H7 (cell line): Measurements from ENCODE around the gene PIH1D1. TPM values are rescaled to one million over a fixed set of nuclear protein-coding genes. Genes with fewer than 3 reads are reported as not detected.
"Not testable (repeated sequence)": the region's sequence is repeated elsewhere in the genome, so short reads cannot be mapped to it uniquely, and the experiment has no call there.

Experiments used
- DNase-seq: peaks from one replicate; pipeline ENCODE4 v3.0.0; 2012
- H3K27me3 ChIP-seq: 2 replicates; pipeline ENCODE4 v1.6.0; 2011; ENCODE audit warnings: mild to moderate bottlenecking, low read length; ENCODE audit not compliant: control insufficient read depth, insufficient read depth
- H3K36me3 ChIP-seq: replicated peaks from 2 replicates; pipeline ENCODE4 v1.5.1; 2011; ENCODE audit warnings: low read length; ENCODE audit not compliant: control insufficient read depth, insufficient read depth
- H3K4me3 ChIP-seq: 2 replicates; pipeline ENCODE4 v1.5.1; 2011; ENCODE audit warnings: low read depth, mild to moderate bottlenecking, control low read depth, low read length, moderate library complexity; ENCODE audit not compliant: insufficient read depth
- total RNA-seq: library from RNA; depleted of rRNA; stranded (reverse); fragments of >200 nt; shearing (Covaris generic); gene quantifications from 2 replicates; pipeline ENCODE4 v1.2.3, GENCODE V29; 2014

The PIH1D1 gene
- total RNA-seq, 1 experiment from 2014 or later, result 194 TPM

GRCh38 chr19:49470615-49470978 is 19.0 kb upstream of the PIH1D1 start:
- peak; percentile 4 for DNase-seq
- Histone ChIP-seq H3K36me3 (peaks cover 3% of the 10 kb centered on the region), H3K4me3 (no peak overlapping the region)

GRCh38 chr19:49469828-49470614 is 18.4 kb upstream of the PIH1D1 start:
- Histone ChIP-seq H3K4me3 (no peak overlapping the region), H3K36me3 (peaks cover 3% of the 10 kb centered on the region), H3K27me3 (peaks cover 6% of the 10 kb centered on the region)
- DNase-seq, result peak; percentile 70

More at GRCh38 chr19:49470615-49470978, 19.0 kb upstream of the PIH1D1 start:
- H3K27me3 ChIP-seq, result peaks cover 11% of the 10 kb centered on the region

GRCh38 chr19:49468746-49469447 is 17.3 kb upstream of the PIH1D1 start:
- peak; percentile 91 for DNase-seq
- Histone ChIP-seq H3K4me3 (no peak overlapping the region), H3K36me3 (peaks cover 3% of the 10 kb centered on the region), H3K27me3 (peaks cover 1% of the 10 kb centered on the region)

- no peaks in the 10 kb centered on the region; the same call in 1 of the 2 replicates for H3K27me3 ChIP-seq
- no peak overlapping the region for H3K4me3 ChIP-seq
- peaks cover 3% of the 10 kb centered on the region for H3K36me3 ChIP-seq
- peak; percentile 45 for DNase-seq
These were observed 16.6 kb upstream of the PIH1D1 start for GRCh38 chr19:49468199-49468598.

- no peaks in the 10 kb centered on the region for H3K27me3 ChIP-seq
- no peak for DNase-seq
- no peak overlapping the region for H3K4me3 ChIP-seq
- peaks cover 3% of the 10 kb centered on the region for H3K36me3 ChIP-seq
These were observed 13.8 kb upstream of the PIH1D1 start for GRCh38 chr19:49465371-49465770.

- H3K36me3 ChIP-seq, result no peaks in the 10 kb centered on the region; the same call in none of the 2 replicates
- H3K4me3 ChIP-seq, result no peak overlapping the region
- DNase-seq, result peak; percentile 52
- no peaks in the 10 kb centered on the region for H3K27me3 ChIP-seq
These were observed 12.5 kb upstream of the PIH1D1 start for GRCh38 chr19:49463960-49464740.

- DNase-seq, result peak; percentile 46
- Histone ChIP-seq H3K36me3 (no peaks in the 10 kb centered on the region; the same call in none of the 2 replicates), H3K4me3 (no peak overlapping the region), H3K27me3 (no peaks in the 10 kb centered on the region)
These were observed 10.9 kb upstream of the PIH1D1 start for GRCh38 chr19:49462492-49462891.

- H3K27me3 ChIP-seq, result no peaks in the 10 kb centered on the region
- H3K36me3 ChIP-seq, result no peaks in the 10 kb centered on the region; the same call in none of the 2 replicates
- H3K4me3 ChIP-seq, result no peak overlapping the region
- DNase-seq, result peak; percentile 69
These were observed 10.0 kb upstream of the PIH1D1 start for GRCh38 chr19:49461656-49462055.

GRCh38 chr19:49461130-49461529 is 9.5 kb upstream of the PIH1D1 start:
- not testable (repeated sequence) for H3K36me3 ChIP-seq, H3K4me3 ChIP-seq, H3K27me3 ChIP-seq, DNase-seq

GRCh38 chr19:49459388-49459787 is 7.8 kb upstream of the PIH1D1 start:
- H3K36me3 ChIP-seq, result no peaks in the 10 kb centered on the region; the same call in 1 of the 2 replicates
- no peaks in the 10 kb centered on the region for H3K27me3 ChIP-seq
- H3K4me3 ChIP-seq, result no peak overlapping the region
- peak; percentile 54 for DNase-seq

- H3K4me3 ChIP-seq, result no peak overlapping the region
- DNase-seq, result peak; percentile 17
- no peaks in the 10 kb centered on the region; the same call in 1 of the 2 replicates for H3K36me3 ChIP-seq
- no peaks in the 10 kb centered on the region for H3K27me3 ChIP-seq
These were observed 6.9 kb upstream of the PIH1D1 start for GRCh38 chr19:49458567-49458903.

GRCh38 chr19:49456326-49456725 is 4.7 kb upstream of the PIH1D1 start:
- no peaks in the 10 kb centered on the region; the same call in 1 of the 2 replicates for H3K36me3 ChIP-seq

GRCh38 chr19:49455773-49456172 is 4.2 kb upstream of the PIH1D1 start:
- Histone ChIP-seq H3K27me3 (no peaks in the 10 kb centered on the region), H3K36me3 (no peaks in the 10 kb centered on the region; the same call in 1 of the 2 replicates), H3K4me3 (no peak overlapping the region)
- DNase-seq, result no peak

More at GRCh38 chr19:49456326-49456725, 4.7 kb upstream of the PIH1D1 start:
- no peaks in the 10 kb centered on the region for H3K27me3 ChIP-seq
- no peak overlapping the region for H3K4me3 ChIP-seq
- DNase-seq, result no peak

- H3K36me3 ChIP-seq, result peaks cover 2% of the 10 kb centered on the region
- no peaks in the 10 kb centered on the region for H3K27me3 ChIP-seq
- H3K4me3 ChIP-seq, result peak overlapping the region; percentile 93
- no peak for DNase-seq
These were observed 2.2 kb upstream of the PIH1D1 start for GRCh38 chr19:49453757-49454240.
